GM23248 (cell line): Measurements from ENCODE around the gene CSTF2T.

Source experiments
- EZH2 ChIP-seq: fragments of 200-600 bp; sonication (generic); IDR thresholded peaks from 2 replicates; pipeline ENCODE4 v1.6.1; 2018; ENCODE audit warnings: antibody characterized with exemption, mild to moderate bottlenecking; ENCODE audit not compliant: insufficient read depth, poor library complexity, severe bottlenecking
- EZH2phosphoT487 ChIP-seq: fragments of 200-600 bp; sonication (generic); IDR thresholded peaks from 2 replicates; pipeline ENCODE4 v1.6.1; 2018; ENCODE audit warnings: antibody characterized with exemption, moderate library complexity, mild to moderate bottlenecking, low read depth; ENCODE audit not compliant: insufficient read depth

- TF ChIP-seq EZH2, result no peak
- TF ChIP-seq EZH2phosphoT487, result no peak
Measured at GRCh38 chr10:51683031-51683691, 16.2 kb downstream of the CSTF2T start.
